GM19467 (cell line): Measurements from ENCODE around the gene FOXL3.
"Not testable (repeated sequence)": the region's sequence is repeated elsewhere in the genome, so short reads cannot be mapped to it uniquely, and the experiment has no call there.

Experiments used
- ATAC-seq: cut with Tn5 transposase; IDR thresholded peaks from one replicate; pipeline ENCODE4 v1.9.1; 2021; ENCODE audit warnings: mild to moderate bottlenecking, moderate library complexity; ENCODE audit not compliant: unreplicated experiment

FOXL3 gene

DNA sequence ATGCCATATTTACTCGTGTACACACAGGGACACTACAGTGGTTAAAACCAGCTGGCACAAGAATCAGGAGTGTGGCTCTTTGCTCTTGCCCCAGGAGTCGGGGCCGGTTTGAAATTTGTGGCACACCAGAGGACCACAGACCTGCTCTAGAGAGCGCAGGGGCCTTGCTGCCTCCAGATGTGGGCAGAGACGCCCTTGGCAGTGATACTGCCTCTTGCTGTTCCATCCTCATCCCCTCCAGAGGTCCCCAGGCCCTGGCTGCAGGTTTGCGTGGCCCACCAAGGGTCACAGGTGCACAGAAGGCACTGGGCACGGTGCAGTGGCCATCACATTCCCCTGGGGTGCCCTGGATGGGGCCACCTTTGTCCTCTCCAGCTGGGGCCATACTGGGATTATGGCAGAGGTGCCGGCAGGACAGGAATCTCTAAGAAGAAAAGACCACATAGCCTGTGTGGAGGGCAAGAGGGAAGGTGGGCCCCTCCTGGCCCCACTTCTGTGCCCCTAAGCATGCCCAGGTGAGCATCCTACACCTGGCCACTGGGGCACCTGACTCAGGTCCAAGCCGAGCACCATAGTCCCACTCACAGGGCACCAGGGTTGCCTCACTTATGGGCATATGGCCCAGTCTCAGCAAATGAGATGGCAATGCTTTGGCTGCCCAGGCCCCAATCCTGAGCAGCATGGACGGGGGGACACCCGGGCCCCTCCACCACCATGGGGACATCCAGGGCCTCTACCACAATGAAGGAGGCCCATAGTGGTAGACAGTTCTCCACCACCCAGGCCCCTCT is 45.6 kb downstream of the FOXL3 start:
- ATAC-seq, result no peak

GRCh38 chr7:336149-336533 is 46.2 kb downstream of the FOXL3 start:
- ATAC-seq, result not testable (repeated sequence)

DNA sequence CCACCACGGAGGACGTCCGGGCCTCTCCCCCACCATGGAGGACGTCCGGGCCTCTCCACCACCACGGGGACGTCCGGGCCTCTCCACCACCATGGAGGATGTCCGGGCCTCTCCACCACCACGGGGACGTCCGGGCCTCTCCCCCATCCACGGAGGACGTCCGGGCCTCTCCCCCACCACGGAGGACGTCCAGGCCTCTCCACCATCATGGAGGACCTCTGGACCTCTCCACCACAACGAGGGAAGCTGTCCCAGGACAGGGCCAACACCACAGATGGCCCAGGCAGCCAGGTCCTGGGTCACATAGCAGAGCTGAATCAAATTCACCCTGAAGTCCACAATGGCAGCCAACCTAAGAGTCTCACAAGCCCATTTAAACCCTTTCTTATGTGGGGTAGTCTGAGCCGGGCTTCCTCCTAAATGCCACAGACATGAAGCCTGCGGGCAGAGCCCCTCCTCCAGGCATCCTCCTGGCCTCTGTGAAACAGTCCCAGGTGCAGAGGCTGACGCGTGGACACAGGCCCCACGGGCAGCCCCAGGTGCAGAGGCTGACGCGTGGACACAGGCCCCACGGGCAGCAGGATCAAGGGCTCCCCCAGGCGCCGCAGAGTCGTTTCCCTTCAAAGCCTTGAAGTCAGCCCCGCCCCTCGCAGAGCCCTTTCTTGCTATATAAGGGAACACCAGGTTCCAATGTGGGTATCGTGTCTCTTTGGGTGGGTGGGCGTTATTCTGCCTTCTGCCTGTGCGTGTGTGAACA is 47.0 kb downstream of the FOXL3 start:
- ATAC-seq, result no peak

DNA sequence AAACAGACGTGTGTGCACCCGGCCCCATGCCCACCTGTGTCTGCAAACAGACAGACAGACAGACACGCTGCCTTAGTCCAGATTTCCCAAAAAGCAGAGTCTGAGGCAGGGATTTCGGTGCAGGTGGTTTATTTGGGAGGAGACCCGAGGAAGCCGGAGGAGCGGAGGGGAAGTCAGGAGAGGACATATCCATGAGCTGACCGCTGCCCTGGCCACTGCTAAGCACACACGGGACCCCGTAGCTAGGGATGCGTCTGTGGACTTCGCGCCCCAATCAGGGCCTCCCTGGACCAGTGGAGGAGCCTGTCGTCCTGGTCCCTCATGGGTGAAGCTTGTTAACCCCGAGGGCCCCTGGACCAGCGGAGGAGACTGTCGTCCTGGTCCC is 47.6 kb downstream of the FOXL3 start:
- ATAC-seq, result no peak

DNA sequence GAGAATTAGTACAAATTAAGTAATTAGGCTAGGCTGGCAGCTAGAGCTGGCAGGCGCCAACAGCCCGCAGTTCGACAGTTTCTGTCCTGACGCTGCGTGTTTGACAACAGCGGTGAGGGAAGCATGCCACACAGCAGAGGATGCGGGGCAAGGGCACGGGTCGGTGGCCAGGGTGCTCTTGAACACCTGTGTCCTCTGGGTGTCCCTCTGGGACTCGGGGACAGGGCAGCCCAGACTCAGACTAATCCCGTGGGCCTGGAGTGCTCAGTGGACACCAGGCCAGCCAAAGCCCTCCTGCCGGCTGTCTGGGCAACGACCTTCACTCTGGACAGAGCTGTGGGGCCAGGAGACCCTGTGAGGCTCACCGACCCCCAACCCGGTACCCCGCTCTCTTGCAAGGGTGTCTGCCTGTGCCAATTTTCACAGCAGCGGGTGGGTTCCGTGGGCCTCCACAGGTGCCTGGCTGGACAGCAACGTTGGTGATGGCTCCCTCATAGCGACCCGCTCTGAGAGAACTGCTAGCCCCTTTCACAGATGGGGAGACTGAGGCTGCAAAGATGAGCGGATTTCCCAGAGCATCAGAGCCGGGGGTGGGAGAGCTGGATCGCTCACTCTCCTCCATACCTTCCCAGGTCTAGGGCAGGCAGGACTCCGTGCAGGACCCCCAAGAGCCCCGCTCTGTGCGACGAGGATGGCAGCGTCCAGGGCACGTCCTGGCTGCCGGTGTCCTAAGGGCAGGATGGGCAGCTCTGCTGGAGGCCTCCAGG is 48.5 kb downstream of the FOXL3 start:
- ATAC-seq, result no peak

DNA sequence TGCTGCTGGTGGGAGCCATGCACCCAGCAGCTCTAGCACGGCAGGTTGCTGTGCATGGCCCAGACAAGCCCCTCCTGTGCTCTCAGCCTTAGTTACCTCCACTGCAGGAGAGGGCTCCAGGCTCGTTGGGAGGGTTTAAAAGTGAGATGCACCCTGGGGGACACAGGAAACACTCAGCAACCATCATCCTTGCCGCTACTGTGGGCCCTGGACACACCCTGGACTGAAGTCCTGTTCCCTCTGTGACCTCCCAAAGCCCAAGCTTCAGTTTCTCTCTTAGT is 49.0 kb downstream of the FOXL3 start:
- no peak for ATAC-seq

DNA sequence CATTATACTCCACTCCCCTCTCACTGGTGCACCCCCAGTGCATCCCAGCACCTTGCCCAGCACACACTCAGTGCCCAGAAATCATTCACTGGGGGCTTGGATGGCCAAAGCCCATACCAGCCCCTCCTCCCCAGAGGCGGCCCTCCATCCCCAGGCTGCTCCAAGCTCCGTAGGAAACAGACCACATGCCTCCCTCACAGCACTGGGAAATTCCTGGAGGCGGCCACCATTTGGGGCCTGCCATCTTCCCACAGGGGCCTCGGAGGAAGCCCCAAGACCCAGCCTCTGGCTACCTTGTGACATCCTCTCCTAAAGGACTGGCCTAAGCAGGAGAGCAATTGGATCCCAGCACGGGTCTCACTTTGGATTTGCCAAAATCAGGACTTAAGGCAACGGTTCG is 49.7 kb downstream of the FOXL3 start:
- no peak for ATAC-seq

- no peak for ATAC-seq
Measured at GRCh38 chr7:340200-340937, 50.4 kb downstream of the FOXL3 start.
